ENCODE data around the gene LCOR.

Gene LCOR

GRCh38 chr10:97007417-97007816 lies 175.3 kb downstream of the LCOR start:
- no peak for DNase-seq

GRCh38 chr10:97010695-97011206 lies 178.7 kb downstream of the LCOR start:
- no peak for DNase-seq

GRCh38 chr10:97011397-97011796 lies 179.3 kb downstream of the LCOR start:
- no peak for DNase-seq

- DNase-seq, result no peak
These were observed 180.4 kb downstream of the LCOR start for GRCh38 chr10:97012470-97012869.

GRCh38 chr10:97013568-97013967 lies 181.5 kb downstream of the LCOR start:
- no peak for DNase-seq

- no peak for DNase-seq
These were observed 181.9 kb downstream of the LCOR start for GRCh38 chr10:97013983-97014382.

- DNase-seq, result no peak
These were observed 183.1 kb downstream of the LCOR start for GRCh38 chr10:97015240-97015639.

GRCh38 chr10:97016728-97017473 lies 184.8 kb downstream of the LCOR start:
- DNase-seq, result peak in 15 of 56 donors; percentile 20 to 76 (median 43)

- DNase-seq, result peak in 2 of 56 donors; percentile 46 to 76
These were observed 185.4 kb downstream of the LCOR start for GRCh38 chr10:97017474-97017903.

GRCh38 chr10:97018251-97019212 lies 186.4 kb downstream of the LCOR start:
- no peak for DNase-seq

GRCh38 chr10:97019213-97019844 lies 187.2 kb downstream of the LCOR start:
- no peak for DNase-seq

GRCh38 chr10:97020452-97021400 lies 188.6 kb downstream of the LCOR start:
- DNase-seq, result peak in 11 of 56 donors; percentile 12 to 59 (median 24)

- DNase-seq, result no peak
These were observed 190.5 kb downstream of the LCOR start for GRCh38 chr10:97022616-97023015.

GRCh38 chr10:97023401-97024167 lies 191.5 kb downstream of the LCOR start:
- no peak for DNase-seq

- no peak for DNase-seq
These were observed 192.3 kb downstream of the LCOR start for GRCh38 chr10:97024168-97025073.

- DNase-seq, result peak in 42 of 56 donors; percentile 10 to 81 (median 32)
These were observed 193.6 kb downstream of the LCOR start for GRCh38 chr10:97025613-97026242.

- DNase-seq, result no peak
These were observed 196.2 kb downstream of the LCOR start for GRCh38 chr10:97028126-97028831.

All from nucleus accumbens (tissue), 56 donors.